Bladder microvascular endothelial cell (primary cell): ENCODE data around the gene C1QTNF7. TPM values are rescaled to one million over a fixed set of nuclear protein-coding genes. Genes with fewer than 3 reads are reported as not detected.

ENCODE experiments used
- total RNA-seq: library from RNA; depleted of rRNA; stranded (reverse); fragments of >200 nt; gene quantifications from 2 replicates; pipeline ENCODE4 v1.2.3, GENCODE V29; 2014

C1QTNF7 gene
- total RNA-seq = not detected in 2 replicates

GRCh38 chr4:15427701-15428100, at the start of gene C1QTNF7:
Gene C1QTNF7, plus strand, starts transcription at chr4:15428033. Its CDS starts 7,711 bp downstream, at chr4:15435744.

GRCh38 chr4:15469402-15470127, 41.7 kb downstream of the C1QTNF7 start, which contains the start of gene CC2D2A:
Gene CC2D2A, plus strand, starts transcription at chr4:15469882. Its CDS starts 6,051 bp downstream, at chr4:15475933.

Other genes starting within 250 kb of the C1QTNF7 start
- gene CC2D2A, start 41.8 kb downstream of the C1QTNF7 start, total RNA-seq = 3.6 and 6.5 TPM in 2 replicates
- 69.0 and 146 TPM in 2 replicates for gene FBXL5, start 227.3 kb downstream of the C1QTNF7 start, total RNA-seq